ENCODE results near the gene C9orf50. TPM values are rescaled to one million over a fixed set of nuclear protein-coding genes. Genes with fewer than 3 reads are reported as not detected.
A peak's percentile ranks its signal among the peaks of the same experiment; 100 is the strongest.

C9orf50 gene
- total RNA-seq, 1 experiment from 2014 or later, result not detected

GRCh38 chr9:129570450-129571297 lies 50.2 kb downstream of the C9orf50 start:
- DNase-seq (ENCODE audit: low spot score), result peak; percentile 89

GRCh38 chr9:129569502-129570449 lies 51.1 kb downstream of the C9orf50 start:
- no peak for DNase-seq (ENCODE audit: low spot score)

- DNase-seq (ENCODE audit: low spot score), result no peak
Measured at GRCh38 chr9:129568560-129569501, 52.1 kb downstream of the C9orf50 start.

- peak; percentile 58 for DNase-seq (ENCODE audit: low spot score)
Measured at GRCh38 chr9:129567842-129568559, 52.9 kb downstream of the C9orf50 start.

- no peak for DNase-seq (ENCODE audit: low spot score)
Measured at GRCh38 chr9:129567329-129567728, 53.6 kb downstream of the C9orf50 start.

- DNase-seq (ENCODE audit: low spot score), result no peak
Measured at GRCh38 chr9:129566563-129567266, 54.2 kb downstream of the C9orf50 start.

- no peak for DNase-seq (ENCODE audit: low spot score)
Measured at GRCh38 chr9:129562917-129563316, 58.0 kb downstream of the C9orf50 start.

GRCh38 chr9:129562514-129562913 lies 58.4 kb downstream of the C9orf50 start:
- no peak for DNase-seq (ENCODE audit: low spot score)

Other genes starting within 250 kb of the C9orf50 start
- 42.0 and 47.8 TPM in 2 replicates for gene NTMT1, start 5.1 kb upstream of the C9orf50 start, total RNA-seq (2014; rRNA removed; shearing (Covaris generic))
- 8.3 and 13.3 TPM in 2 replicates for gene ASB6, start 21.1 kb upstream of the C9orf50 start, total RNA-seq (2014; rRNA removed; shearing (Covaris generic))
- gene PRRX2, start 44.5 kb upstream of the C9orf50 start, total RNA-seq (2014; rRNA removed; shearing (Covaris generic)), result 16.5 and 18.9 TPM in 2 replicates
- gene PTGES, start 131.9 kb upstream of the C9orf50 start, total RNA-seq (2014; rRNA removed; shearing (Covaris generic)), result 13.0 and 14.2 TPM in 2 replicates
- gene TOR1B, start 182.1 kb upstream of the C9orf50 start, total RNA-seq (2014; rRNA removed; shearing (Covaris generic)), result 45.5 and 57.7 TPM in 2 replicates
- 37.1 and 73.7 TPM in 2 replicates for gene TOR1A, start 203.0 kb upstream of the C9orf50 start, total RNA-seq (2014; rRNA removed; shearing (Covaris generic))
- 52.7 and 58.8 TPM in 2 replicates for gene C9orf78, start 214.2 kb upstream of the C9orf50 start, total RNA-seq (2014; rRNA removed; shearing (Covaris generic))
- 2.6 and 2.8 TPM in 2 replicates for gene USP20, start 214.4 kb upstream of the C9orf50 start, total RNA-seq (2014; rRNA removed; shearing (Covaris generic))